Ishikawa (cell line): ENCODE results near the gene TOMM7.

Experiments used
- CREB1 ChIP-seq: IDR thresholded peaks from 2 replicates; pipeline ENCODE4 v1.6.1; 2012; ENCODE audit warnings: low read depth
- EGR1 ChIP-seq: IDR thresholded peaks from 2 replicates; pipeline ENCODE4 v1.6.1; 2012
- EP300 ChIP-seq: IDR thresholded peaks from 2 replicates; pipeline ENCODE4 v1.6.1; 2012; ENCODE audit warnings: borderline replicate concordance
- RAD21 ChIP-seq: IDR thresholded peaks from 2 replicates; pipeline ENCODE4 v1.6.1; 2012; ENCODE audit warnings: low read depth
- TEAD4 ChIP-seq: IDR thresholded peaks from 2 replicates; pipeline ENCODE4 v1.6.1; 2012
- TF ChIP-seq, protein P1 (sequence below): IDR thresholded peaks from 2 replicates; pipeline ENCODE4 v1.6.1; 2012; ENCODE audit warnings: low read depth, mild to moderate bottlenecking

DNA sequence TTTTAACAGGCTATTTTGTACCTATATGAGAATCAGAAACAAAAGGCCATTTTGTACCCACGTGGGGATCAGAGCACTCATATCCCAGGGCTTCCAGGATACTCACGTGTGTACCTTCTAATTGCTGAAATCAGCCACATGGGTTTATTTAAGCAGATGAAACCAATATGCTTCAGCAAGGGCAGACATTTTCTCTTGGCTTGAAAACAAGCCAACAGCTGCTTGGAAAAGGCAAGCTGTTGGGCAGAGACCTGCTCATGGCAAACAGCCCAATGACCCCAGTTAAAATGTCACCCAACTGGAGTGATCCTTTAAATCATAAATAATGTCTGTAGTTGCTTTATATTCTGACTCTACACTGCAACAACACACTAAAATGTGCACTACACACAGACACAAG lies 26.5 kb upstream of the TOMM7 start:
- TF ChIP-seq TEAD4 (no peak), EP300 (no peak), EGR1 (no peak), RAD21 (no peak), CREB1 (no peak)
- TF ChIP-seq, protein P1, sequence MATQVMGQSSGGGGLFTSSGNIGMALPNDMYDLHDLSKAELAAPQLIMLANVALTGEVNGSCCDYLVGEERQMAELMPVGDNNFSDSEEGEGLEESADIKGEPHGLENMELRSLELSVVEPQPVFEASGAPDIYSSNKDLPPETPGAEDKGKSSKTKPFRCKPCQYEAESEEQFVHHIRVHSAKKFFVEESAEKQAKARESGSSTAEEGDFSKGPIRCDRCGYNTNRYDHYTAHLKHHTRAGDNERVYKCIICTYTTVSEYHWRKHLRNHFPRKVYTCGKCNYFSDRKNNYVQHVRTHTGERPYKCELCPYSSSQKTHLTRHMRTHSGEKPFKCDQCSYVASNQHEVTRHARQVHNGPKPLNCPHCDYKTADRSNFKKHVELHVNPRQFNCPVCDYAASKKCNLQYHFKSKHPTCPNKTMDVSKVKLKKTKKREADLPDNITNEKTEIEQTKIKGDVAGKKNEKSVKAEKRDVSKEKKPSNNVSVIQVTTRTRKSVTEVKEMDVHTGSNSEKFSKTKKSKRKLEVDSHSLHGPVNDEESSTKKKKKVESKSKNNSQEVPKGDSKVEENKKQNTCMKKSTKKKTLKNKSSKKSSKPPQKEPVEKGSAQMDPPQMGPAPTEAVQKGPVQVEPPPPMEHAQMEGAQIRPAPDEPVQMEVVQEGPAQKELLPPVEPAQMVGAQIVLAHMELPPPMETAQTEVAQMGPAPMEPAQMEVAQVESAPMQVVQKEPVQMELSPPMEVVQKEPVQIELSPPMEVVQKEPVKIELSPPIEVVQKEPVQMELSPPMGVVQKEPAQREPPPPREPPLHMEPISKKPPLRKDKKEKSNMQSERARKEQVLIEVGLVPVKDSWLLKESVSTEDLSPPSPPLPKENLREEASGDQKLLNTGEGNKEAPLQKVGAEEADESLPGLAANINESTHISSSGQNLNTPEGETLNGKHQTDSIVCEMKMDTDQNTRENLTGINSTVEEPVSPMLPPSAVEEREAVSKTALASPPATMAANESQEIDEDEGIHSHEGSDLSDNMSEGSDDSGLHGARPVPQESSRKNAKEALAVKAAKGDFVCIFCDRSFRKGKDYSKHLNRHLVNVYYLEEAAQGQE: no peak
